ENCODE results near the gene TNNT2.

The TNNT2 gene

GRCh38 chr1:201355471-201355870, 22.0 kb downstream of the TNNT2 start:
- Histone ChIP-seq H3K9me3 (ENCODE audit: insufficient read depth, low read depth, low read length) (no peaks in the 10 kb centered on the region), H3K27ac (ENCODE audit: low read depth, low read length) (no peak overlapping the region), H3K9ac (ENCODE audit: low read depth, low read length) (no peak overlapping the region), H3K27me3 (ENCODE audit: insufficient read depth, low read length) (no peaks in the 10 kb centered on the region), H3K4me1 (ENCODE audit: insufficient read depth, low read length) (peaks cover 4% of the 10 kb centered on the region; the same call in 1 of the 2 replicates), H3K36me3 (ENCODE audit: insufficient read depth, low read length) (no peaks in the 10 kb centered on the region), H3K4me3 (ENCODE audit: low read length) (no peak overlapping the region)
- 94% methylated on average over 7 of the region's 7 CpGs for WGBS

GRCh38 chr1:201354901-201355295, 22.6 kb downstream of the TNNT2 start:
- H3K27me3 ChIP-seq (ENCODE audit: insufficient read depth, low read length) = no peaks in the 10 kb centered on the region
- WGBS = 75% methylated on average over 4 of the region's 4 CpGs

GRCh38 chr1:201354151-201354900, 23.2 kb downstream of the TNNT2 start:
- whole genome bisulfite sequencing = 94% methylated on average over 9 of the region's 9 CpGs
- H3K27ac ChIP-seq (ENCODE audit: low read depth, low read length) = no peak overlapping the region
- H3K27me3 ChIP-seq (ENCODE audit: insufficient read depth, low read length) = no peaks in the 10 kb centered on the region
- no peaks in the 10 kb centered on the region for H3K9me3 ChIP-seq (ENCODE audit: insufficient read depth, low read depth, low read length)
- H3K4me3 ChIP-seq (ENCODE audit: low read length) = no peak overlapping the region
- H3K36me3 ChIP-seq (ENCODE audit: insufficient read depth, low read length) = no peaks in the 10 kb centered on the region
- peaks cover 3% of the 10 kb centered on the region; the same call in 1 of the 2 replicates for H3K4me1 ChIP-seq (ENCODE audit: insufficient read depth, low read length)
- no peak overlapping the region for H3K9ac ChIP-seq (ENCODE audit: low read depth, low read length)

More at GRCh38 chr1:201354901-201355295, 22.6 kb downstream of the TNNT2 start:
- no peak overlapping the region for H3K9ac ChIP-seq (ENCODE audit: low read depth, low read length)
- peaks cover 4% of the 10 kb centered on the region; the same call in 1 of the 2 replicates for H3K4me1 ChIP-seq (ENCODE audit: insufficient read depth, low read length)
- no peaks in the 10 kb centered on the region for H3K36me3 ChIP-seq (ENCODE audit: insufficient read depth, low read length)
- no peak overlapping the region for H3K27ac ChIP-seq (ENCODE audit: low read depth, low read length)
- no peak overlapping the region for H3K4me3 ChIP-seq (ENCODE audit: low read length)
- no peaks in the 10 kb centered on the region for H3K9me3 ChIP-seq (ENCODE audit: insufficient read depth, low read depth, low read length)

- Histone ChIP-seq H3K36me3 (ENCODE audit: insufficient read depth, low read length) (no peaks in the 10 kb centered on the region), H3K27me3 (ENCODE audit: insufficient read depth, low read length) (no peaks in the 10 kb centered on the region), H3K4me1 (ENCODE audit: insufficient read depth, low read length) (0 out of 2 replicates have a peak, but pooled peaks cover 1% of the 10 kb centered on the region), H3K9ac (ENCODE audit: low read depth, low read length) (no peak overlapping the region), H3K27ac (ENCODE audit: low read depth, low read length) (no peak overlapping the region), H3K4me3 (ENCODE audit: low read length) (no peak overlapping the region), H3K9me3 (ENCODE audit: insufficient read depth, low read depth, low read length) (no peaks in the 10 kb centered on the region)
- 83% methylated on average over 13 of the region's 13 CpGs for WGBS
Observed at GRCh38 chr1:201353186-201353940, 24.1 kb downstream of the TNNT2 start.

GRCh38 chr1:201351617-201352016, 25.9 kb downstream of the TNNT2 start:
- Histone ChIP-seq H3K27me3 (ENCODE audit: insufficient read depth, low read length) (no peaks in the 10 kb centered on the region), H3K4me3 (ENCODE audit: low read length) (no peak overlapping the region), H3K4me1 (ENCODE audit: insufficient read depth, low read length) (peaks cover 13% of the 10 kb centered on the region), H3K27ac (ENCODE audit: low read depth, low read length) (no peak overlapping the region), H3K9ac (ENCODE audit: low read depth, low read length) (no peak overlapping the region), H3K36me3 (ENCODE audit: insufficient read depth, low read length) (no peaks in the 10 kb centered on the region), H3K9me3 (ENCODE audit: insufficient read depth, low read depth, low read length) (no peaks in the 10 kb centered on the region)

- Histone ChIP-seq H3K4me1 (ENCODE audit: insufficient read depth, low read length) (peaks cover 13% of the 10 kb centered on the region), H3K9ac (ENCODE audit: low read depth, low read length) (no peak overlapping the region), H3K27me3 (ENCODE audit: insufficient read depth, low read length) (no peaks in the 10 kb centered on the region), H3K36me3 (ENCODE audit: insufficient read depth, low read length) (no peaks in the 10 kb centered on the region), H3K27ac (ENCODE audit: low read depth, low read length) (no peak overlapping the region), H3K4me3 (ENCODE audit: low read length) (no peak overlapping the region), H3K9me3 (ENCODE audit: insufficient read depth, low read depth, low read length) (no peaks in the 10 kb centered on the region)
- 93% methylated on average over 7 of the region's 7 CpGs for WGBS
Observed at GRCh38 chr1:201350884-201351283, 26.6 kb downstream of the TNNT2 start.

- no peaks in the 10 kb centered on the region for H3K9me3 ChIP-seq (ENCODE audit: insufficient read depth, low read depth, low read length)
- H3K9ac ChIP-seq (ENCODE audit: low read depth, low read length) = no peak overlapping the region
- no peaks in the 10 kb centered on the region for H3K27me3 ChIP-seq (ENCODE audit: insufficient read depth, low read length)
- WGBS = 88% methylated on average over 2 of the region's 2 CpGs
- no peak overlapping the region for H3K4me3 ChIP-seq (ENCODE audit: low read length)
- no peaks in the 10 kb centered on the region for H3K36me3 ChIP-seq (ENCODE audit: insufficient read depth, low read length)
- peaks cover 13% of the 10 kb centered on the region for H3K4me1 ChIP-seq (ENCODE audit: insufficient read depth, low read length)
- H3K27ac ChIP-seq (ENCODE audit: low read depth, low read length) = no peak overlapping the region
Observed at GRCh38 chr1:201350361-201350725, 27.1 kb downstream of the TNNT2 start.

- 78% methylated on average over 4 of the region's 4 CpGs for WGBS
- Histone ChIP-seq H3K27ac (ENCODE audit: low read depth, low read length) (no peak overlapping the region), H3K4me3 (ENCODE audit: low read length) (no peak overlapping the region), H3K36me3 (ENCODE audit: insufficient read depth, low read length) (no peaks in the 10 kb centered on the region), H3K9me3 (ENCODE audit: insufficient read depth, low read depth, low read length) (no peaks in the 10 kb centered on the region), H3K4me1 (ENCODE audit: insufficient read depth, low read length) (peaks cover 13% of the 10 kb centered on the region), H3K9ac (ENCODE audit: low read depth, low read length) (no peak overlapping the region), H3K27me3 (ENCODE audit: insufficient read depth, low read length) (no peaks in the 10 kb centered on the region)
Observed at GRCh38 chr1:201349092-201349491, 28.4 kb downstream of the TNNT2 start.

GRCh38 chr1:201348211-201348566, 29.3 kb downstream of the TNNT2 start:
- Histone ChIP-seq H3K27me3 (ENCODE audit: insufficient read depth, low read length) (no peaks in the 10 kb centered on the region), H3K36me3 (ENCODE audit: insufficient read depth, low read length) (no peaks in the 10 kb centered on the region), H3K9me3 (ENCODE audit: insufficient read depth, low read depth, low read length) (no peaks in the 10 kb centered on the region), H3K4me3 (ENCODE audit: low read length) (no peak overlapping the region), H3K9ac (ENCODE audit: low read depth, low read length) (no peak overlapping the region), H3K4me1 (ENCODE audit: insufficient read depth, low read length) (peaks cover 13% of the 10 kb centered on the region), H3K27ac (ENCODE audit: low read depth, low read length) (no peak overlapping the region)
- 22% methylated on average over 6 of the region's 6 CpGs for WGBS

GRCh38 chr1:201347498-201348210, 29.8 kb downstream of the TNNT2 start:
- H3K27me3 ChIP-seq (ENCODE audit: insufficient read depth, low read length) = no peaks in the 10 kb centered on the region
- no peaks in the 10 kb centered on the region for H3K36me3 ChIP-seq (ENCODE audit: insufficient read depth, low read length)
- 28% methylated on average over 7 of the region's 7 CpGs for WGBS
- H3K9me3 ChIP-seq (ENCODE audit: insufficient read depth, low read depth, low read length) = no peaks in the 10 kb centered on the region
- no peak overlapping the region for H3K4me3 ChIP-seq (ENCODE audit: low read length)
- peaks cover 13% of the 10 kb centered on the region for H3K4me1 ChIP-seq (ENCODE audit: insufficient read depth, low read length)
- no peak overlapping the region for H3K9ac ChIP-seq (ENCODE audit: low read depth, low read length)
- H3K27ac ChIP-seq (ENCODE audit: low read depth, low read length) = peak overlapping the region; percentile 72; the same call in 1 of the 2 replicates

- no peaks in the 10 kb centered on the region for H3K36me3 ChIP-seq (ENCODE audit: insufficient read depth, low read length)
- H3K27ac ChIP-seq (ENCODE audit: low read depth, low read length) = peak overlapping the region; percentile 72; the same call in 1 of the 2 replicates
- 26% methylated on average over 2 of the region's 2 CpGs for WGBS
- no peaks in the 10 kb centered on the region for H3K27me3 ChIP-seq (ENCODE audit: insufficient read depth, low read length)
- H3K4me1 ChIP-seq (ENCODE audit: insufficient read depth, low read length) = peaks cover 13% of the 10 kb centered on the region
- no peak overlapping the region for H3K9ac ChIP-seq (ENCODE audit: low read depth, low read length)
- H3K4me3 ChIP-seq (ENCODE audit: low read length) = no peak overlapping the region
- H3K9me3 ChIP-seq (ENCODE audit: insufficient read depth, low read depth, low read length) = peaks cover 5% of the 10 kb centered on the region; the same call in 1 of the 2 replicates
Observed at GRCh38 chr1:201346987-201347386, 30.5 kb downstream of the TNNT2 start.

Measured in HUES64 (cell line).